C4-2B (cell line): ENCODE data around the gene CLDN4.
"Not testable (repeated sequence)": the region's sequence is repeated elsewhere in the genome, so short reads cannot be mapped to it uniquely, and the experiment has no call there.

Experiments
- H3K27ac ChIP-seq: fragments of 450-650 bp; 2 replicates; pipeline ENCODE4 v1.5.1; 2017
- ZFX ChIP-seq: fragments of 450-650 bp; IDR thresholded peaks from 2 replicates; pipeline ENCODE4 v1.6.1; 2017
- TF ChIP-seq, protein P1 (sequence below): fragments of 450-650 bp; conservative IDR thresholded peaks from 2 replicates; pipeline ENCODE4 v1.5.1; 2017; ENCODE audit warnings: mild to moderate bottlenecking

CLDN4 gene

GRCh38 chr7:73830681-73831583 is at the start of gene CLDN4:
TSS of gene CLDN4 (plus strand) at chr7:73830996. CDS start at chr7:73831202, 206 bp downstream.
- H3K27ac ChIP-seq = peak within 1 kb of the TSS; percentile 98

DNA sequence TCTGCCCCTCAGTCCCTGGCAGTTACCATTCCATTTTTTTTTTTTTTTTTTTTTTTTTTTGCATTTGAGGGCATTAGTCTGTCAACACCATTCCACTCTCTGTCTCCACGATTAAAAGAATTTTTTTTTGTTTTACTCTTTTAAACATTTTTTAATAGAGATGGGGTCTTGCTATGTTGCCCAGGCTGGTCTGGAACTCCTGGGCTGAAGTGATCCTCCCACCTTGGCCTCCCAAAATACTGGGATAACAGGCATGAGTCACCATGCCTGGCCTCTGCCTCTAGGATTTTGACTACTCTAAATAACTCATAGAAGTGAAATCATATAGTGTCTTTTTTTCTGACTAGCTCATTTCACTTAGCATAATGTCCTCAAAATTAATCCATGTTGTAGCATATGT is 44.2 kb upstream of the CLDN4 start:
- H3K27ac ChIP-seq = no peak overlapping the region
- no peak for TF ChIP-seq ZFX
- TF ChIP-seq, protein P1, sequence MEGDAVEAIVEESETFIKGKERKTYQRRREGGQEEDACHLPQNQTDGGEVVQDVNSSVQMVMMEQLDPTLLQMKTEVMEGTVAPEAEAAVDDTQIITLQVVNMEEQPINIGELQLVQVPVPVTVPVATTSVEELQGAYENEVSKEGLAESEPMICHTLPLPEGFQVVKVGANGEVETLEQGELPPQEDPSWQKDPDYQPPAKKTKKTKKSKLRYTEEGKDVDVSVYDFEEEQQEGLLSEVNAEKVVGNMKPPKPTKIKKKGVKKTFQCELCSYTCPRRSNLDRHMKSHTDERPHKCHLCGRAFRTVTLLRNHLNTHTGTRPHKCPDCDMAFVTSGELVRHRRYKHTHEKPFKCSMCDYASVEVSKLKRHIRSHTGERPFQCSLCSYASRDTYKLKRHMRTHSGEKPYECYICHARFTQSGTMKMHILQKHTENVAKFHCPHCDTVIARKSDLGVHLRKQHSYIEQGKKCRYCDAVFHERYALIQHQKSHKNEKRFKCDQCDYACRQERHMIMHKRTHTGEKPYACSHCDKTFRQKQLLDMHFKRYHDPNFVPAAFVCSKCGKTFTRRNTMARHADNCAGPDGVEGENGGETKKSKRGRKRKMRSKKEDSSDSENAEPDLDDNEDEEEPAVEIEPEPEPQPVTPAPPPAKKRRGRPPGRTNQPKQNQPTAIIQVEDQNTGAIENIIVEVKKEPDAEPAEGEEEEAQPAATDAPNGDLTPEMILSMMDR = no peak

More at GRCh38 chr7:73830681-73831583, at the start of gene CLDN4:
- TF ChIP-seq, protein P1 = no peak
- TF ChIP-seq ZFX = peak; percentile 50; the same call in 1 of the 2 replicates

GRCh38 chr7:73787786-73788048 is 43.1 kb upstream of the CLDN4 start:
- not testable (repeated sequence) for H3K27ac ChIP-seq

- no peak for TF ChIP-seq ZFX
- TF ChIP-seq, protein P1 = no peak
- H3K27ac ChIP-seq = no peak overlapping the region
These were observed 41.7 kb upstream of the CLDN4 start for GRCh38 chr7:73789051-73789450.

- H3K27ac ChIP-seq = not testable (repeated sequence)
These were observed 39.6 kb upstream of the CLDN4 start for GRCh38 chr7:73791170-73791690.

DNA sequence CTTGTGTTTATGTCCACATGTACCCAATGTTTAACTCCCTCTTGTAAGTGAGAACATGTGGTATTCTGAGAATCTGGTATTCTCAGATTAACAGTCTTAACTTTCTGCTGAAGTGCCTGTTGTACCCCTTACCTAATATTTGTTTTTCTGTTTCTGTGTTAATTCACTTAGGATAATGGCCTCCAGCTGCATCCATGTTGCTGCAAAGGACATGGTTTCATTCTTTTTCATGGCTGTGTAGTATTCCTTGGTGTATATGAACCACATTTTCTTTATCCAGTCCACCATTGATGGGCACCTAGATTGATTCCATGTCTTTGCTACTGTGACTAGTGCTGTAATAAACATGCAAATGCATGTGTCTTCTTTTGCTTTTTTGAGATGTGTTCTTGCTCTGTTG is 35.6 kb upstream of the CLDN4 start:
- not testable (repeated sequence) for H3K27ac ChIP-seq

- H3K27ac ChIP-seq = not testable (repeated sequence)
These were observed 34.1 kb upstream of the CLDN4 start for GRCh38 chr7:73796656-73797055.

DNA sequence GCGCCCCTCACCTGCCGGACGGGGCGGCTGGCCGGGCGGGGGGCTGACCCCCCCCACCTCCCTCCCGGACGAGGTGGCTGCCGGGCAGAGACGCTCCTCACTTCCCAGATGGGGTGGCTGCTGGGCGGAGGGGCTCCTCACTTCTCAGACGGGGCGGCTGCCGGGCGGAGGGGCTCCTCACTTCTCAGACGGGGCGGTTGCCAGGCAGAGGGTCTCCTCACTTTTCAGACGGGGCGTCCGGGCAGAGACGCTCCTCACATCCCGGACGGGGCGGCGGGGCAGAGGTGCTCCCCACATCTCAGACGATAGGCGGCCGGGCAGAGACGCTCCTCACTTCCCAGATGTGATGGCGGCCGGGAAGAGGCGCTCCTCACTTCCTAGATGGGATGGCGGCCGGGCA is 33.6 kb upstream of the CLDN4 start:
- not testable (repeated sequence) for H3K27ac ChIP-seq

- H3K27ac ChIP-seq = no peak overlapping the region
- TF ChIP-seq ZFX = no peak
These were observed 31.3 kb upstream of the CLDN4 start for GRCh38 chr7:73799282-73800141.

DNA sequence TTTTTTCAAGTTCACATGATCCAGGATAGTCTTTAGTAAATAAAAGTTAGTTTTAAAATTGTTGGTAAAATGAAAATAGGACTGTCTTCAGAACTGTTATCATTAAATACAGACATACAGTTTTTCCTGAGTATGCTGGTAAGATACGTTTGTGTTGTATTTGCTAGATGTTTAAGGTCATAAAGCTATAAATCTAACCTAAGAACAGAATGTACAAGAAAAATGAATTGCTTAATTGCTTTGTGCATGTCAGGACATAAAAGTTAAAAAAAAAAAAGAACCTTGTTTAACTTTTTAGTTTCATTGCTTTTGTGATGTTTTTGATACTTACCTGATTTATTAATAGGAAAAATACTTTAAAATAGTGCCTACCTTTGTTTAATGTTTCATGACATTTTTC is 29.2 kb upstream of the CLDN4 start:
- H3K27ac ChIP-seq = no peak overlapping the region
- TF ChIP-seq ZFX = no peak
- TF ChIP-seq, protein P1 = no peak
